Endothelial cell of umbilical vein (primary cell): ENCODE results near the gene NCOR1. TPM values are rescaled to one million over a fixed set of nuclear protein-coding genes. Genes with fewer than 3 reads are reported as not detected.

Experiments
- BruUV-seq: library from RNA; stranded (reverse); fragments of 400-500 nt; replicated peaks from 2 replicates; lab custom pipeline; 2021; lab: Mats Ljungman, UMichigan
- CTCF ChIA-PET: fragments of 300-600, 350-600 bp; sonication (Branson Sonifier 250); formaldehyde crosslinking; loops from one replicate; lab custom pipeline; 2021; ENCODE audit warnings: antibody characterized with exemption, inconsistent platforms; lab: Charles Lee
- POLR2A ChIA-PET: fragments of 300-600, 350-600 bp; sonication (Branson Sonifier 250); formaldehyde crosslinking; loops from one replicate; lab custom pipeline; 2021; ENCODE audit warnings: antibody characterized with exemption, inconsistent platforms; lab: Charles Lee
- DNase-seq: peaks from one replicate; pipeline ENCODE4 v3.0.0-alpha.2; 2011; ENCODE audit warnings: low read depth, low spot score
- FAIRE-seq: peaks from 2 replicates; lab custom pipeline; 2011; peaks lifted over from hg19 to GRCh38; lab: Jason Lieb, UNC
- H2AFZ ChIP-seq: 2 replicates; pipeline ENCODE4 v1.6.0; 2012; ENCODE audit warnings: low read depth, low read length, control low read depth, inconsistent platforms
- H3K27ac ChIP-seq: 2 replicates; pipeline ENCODE4 v1.5.1; 2011; ENCODE audit warnings: low read depth, mild to moderate bottlenecking, control low read depth, low read length, moderate library complexity; ENCODE audit not compliant: insufficient read depth
- H3K27me3 ChIP-seq, 2 experiments: 2 replicates each; pipeline versions ENCODE4 v1.6.0 to v1.6.1; 2011; ENCODE audit warnings: low read length in 2 of 2, mixed read lengths in 1 of 2; ENCODE audit not compliant: control insufficient read depth in 2 of 2, insufficient read depth in 2 of 2
- H3K36me3 ChIP-seq, 2 experiments: 2 replicates in 1 of 2; 3 replicates in 1 of 2; pipeline ENCODE4 v1.5.1; 2011; ENCODE audit warnings: low read length in 2 of 2, mild to moderate bottlenecking in 1 of 2, moderate library complexity in 1 of 2; ENCODE audit not compliant: control insufficient read depth in 2 of 2, insufficient read depth in 2 of 2; ENCODE audit errors: extremely low read depth in 1 of 2
- H3K4me1 ChIP-seq: 3 replicates; pipeline ENCODE4 v1.5.1; 2011; ENCODE audit warnings: mild to moderate bottlenecking, low read length; ENCODE audit not compliant: control insufficient read depth, insufficient read depth; ENCODE audit errors: extremely low read depth
- H3K4me2 ChIP-seq: 2 replicates; pipeline ENCODE4 v1.6.1; 2011; ENCODE audit warnings: low read length, control low read depth, mixed read lengths; ENCODE audit not compliant: insufficient read depth
- H3K4me3 ChIP-seq, 3 experiments: fragments of 200-600 bp in 1 of 3; sonication (generic), shearing (Covaris generic) in 1 of 3; replicated peaks in 1 of 3; 2 replicates each; pipeline ENCODE4 v1.5.1; 2011 to 2016; ENCODE audit warnings: control low read depth in 3 of 3, low read length in 3 of 3, mild to moderate bottlenecking in 2 of 3, inconsistent platforms in 1 of 3, low read depth in 1 of 3, moderate library complexity in 1 of 3; ENCODE audit not compliant: insufficient read depth in 1 of 3
- H3K79me2 ChIP-seq: 2 replicates; pipeline ENCODE4 v1.6.0; 2012; ENCODE audit warnings: low read length, inconsistent platforms; ENCODE audit not compliant: control insufficient read depth, insufficient read depth
- H3K9ac ChIP-seq: replicated peaks from 2 replicates; pipeline ENCODE3; 2011; ENCODE audit warnings: low read length, control low read depth; ENCODE audit not compliant: insufficient read depth; ENCODE audit errors: extremely low read depth
- H3K9me1 ChIP-seq: replicated peaks from 3 replicates; pipeline ENCODE4 v1.6.0; 2011; ENCODE audit warnings: mild to moderate bottlenecking, low read length; ENCODE audit not compliant: control insufficient read depth, insufficient read depth; ENCODE audit errors: extremely low read depth
- H3K9me3 ChIP-seq: replicated peaks from 2 replicates; pipeline ENCODE4 v1.5.1; 2012; ENCODE audit warnings: low read length, inconsistent platforms; ENCODE audit not compliant: control insufficient read depth, insufficient read depth
- H4K20me1 ChIP-seq: replicated peaks from 2 replicates; pipeline ENCODE3; 2011; ENCODE audit warnings: mild to moderate bottlenecking, low read length; ENCODE audit not compliant: control insufficient read depth, insufficient read depth; ENCODE audit errors: extremely low read depth
- EZH2 ChIP-seq: IDR thresholded peaks from 2 replicates; pipeline ENCODE4 v1.6.1; 2012; ENCODE audit warnings: borderline replicate concordance, low read depth, mild to moderate bottlenecking, moderate library complexity, low read length, inconsistent platforms; ENCODE audit not compliant: severe bottlenecking
- FOS ChIP-seq: IDR thresholded peaks from 2 replicates; pipeline ENCODE4 v1.6.1; 2011; ENCODE audit warnings: mild to moderate bottlenecking, low read length, moderate library complexity, borderline replicate concordance; ENCODE audit not compliant: insufficient read depth
- GATA2 ChIP-seq: IDR thresholded peaks from 2 replicates; pipeline ENCODE4 v1.7.0; 2011; ENCODE audit warnings: low read depth, mild to moderate bottlenecking, moderate library complexity, mixed read lengths, low read length; ENCODE audit not compliant: insufficient read length, insufficient read depth
- JUN ChIP-seq: IDR thresholded peaks from 2 replicates; pipeline ENCODE4 v1.6.1; 2011; ENCODE audit warnings: borderline replicate concordance, low read depth; ENCODE audit not compliant: insufficient read length, insufficient read depth
- MYC ChIP-seq: IDR thresholded peaks from one replicate; pipeline ENCODE4 v1.6.1; 2011; ENCODE audit warnings: mild to moderate bottlenecking, low read depth, low read length
- POLR2A ChIP-seq: IDR thresholded peaks from 2 replicates; pipeline ENCODE4 v1.6.1; 2012; ENCODE audit warnings: low read depth, mild to moderate bottlenecking, control low read depth, low read length
- POLR2AphosphoS5 ChIP-seq: IDR thresholded peaks from 2 replicates; pipeline ENCODE4 v1.6.1; 2012; ENCODE audit warnings: low read depth, mild to moderate bottlenecking, control low read depth, low read length, moderate library complexity; ENCODE audit not compliant: insufficient read depth
- dilution Hi-C: fragments of 300-500 bp; cut with MboI; formaldehyde crosslinking; loops from one replicate; pipeline ENCODE4 v1.15.0; 2019; ENCODE audit warnings: low sequenced_read_pairs; ENCODE audit not compliant: extremely low pct_ligation_motif_present
- intact Hi-C: fragments of 100-400 bp; cut with micrococcal nuclease; formaldehyde crosslinking; loops from one replicate; pipeline ENCODE4 v1.10.0; 2022
- polyA plus RNA-seq, 4 experiments: library from polyadenylated mRNA; depleted of rRNA in 3 of 4; stranded (reverse) in 3 of 4; unstranded in 1 of 4; fragments of >200 nt; gene quantifications; 2 replicates each; pipeline versions ENCODE4 v1.2.1 to v1.2.3, GENCODE V29; 2011 to 2012; ENCODE audit warnings: missing spikeins in 1 of 4
- total RNA-seq: library from RNA; stranded (reverse); gene quantifications from 2 replicates; pipeline ENCODE4 v1.2.3, GENCODE V29; 2021
- TF ChIP-seq, protein P1 (sequence below): IDR thresholded peaks from 2 replicates; pipeline ENCODE4 v1.6.1; 2011; ENCODE audit not compliant: insufficient read depth, insufficient read length
- TF ChIP-seq, protein P2 (sequence below), 2 donors: IDR thresholded peaks; 1 replicate in 1 of 2; 2 replicates in 1 of 2; pipeline ENCODE4 v1.5.1; 2011; ENCODE audit warnings: low read length in 2 of 2, mild to moderate bottlenecking in 2 of 2, moderate library complexity in 2 of 2, control low read depth in 1 of 2, inconsistent platforms in 1 of 2, low read depth in 1 of 2; ENCODE audit not compliant: insufficient read depth in 1 of 2; ENCODE audit errors: extremely low read depth in 1 of 2

Gene NCOR1
- total and polyA plus RNA-seq, 2 donors (not counting 3 experiments of a cell fraction or from before 2014, with no cell fraction given): 90.0 to 134 TPM

DNA sequence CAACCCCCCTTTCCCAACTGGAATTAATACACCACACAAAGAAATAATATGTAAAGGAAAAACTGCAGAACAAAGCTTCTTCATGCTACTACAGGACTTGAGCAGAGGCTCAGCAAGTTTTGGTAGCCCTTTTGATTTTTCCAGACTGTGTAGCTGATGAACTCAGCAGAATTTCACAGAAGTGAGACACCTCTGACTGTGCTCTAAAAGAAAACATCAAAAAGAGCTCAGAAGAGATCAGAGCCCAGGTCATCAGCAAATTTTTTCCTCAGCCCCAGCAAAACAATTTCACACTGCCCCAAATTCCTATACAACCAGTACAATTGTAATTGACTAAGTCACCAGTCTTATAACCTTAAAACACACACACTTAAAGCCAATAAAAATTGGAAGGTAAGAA, 177.7 kb downstream of the NCOR1 start:
- H3K4me2 ChIP-seq: no peak overlapping the region
- peak overlapping the region; percentile 32 for H3K27ac ChIP-seq
- no peaks in the 10 kb centered on the region for H4K20me1 ChIP-seq
- dilution Hi-C loops (no loop called here), intact Hi-C loops (no loop called here)
- no peak for FAIRE-seq
- ChIA-PET POLR2A (no interaction called here), CTCF (no interaction called here)
- no peaks in the 10 kb centered on the region for H3K9me1 ChIP-seq
- DNase-seq: no peak
- no peaks in the 10 kb centered on the region for H3K27me3 ChIP-seq
- no peaks in the 10 kb centered on the region for H3K79me2 ChIP-seq
- BruUV-seq: no TSS peak
- peaks cover 17 to 29% of the 10 kb centered on the region in 2 experiments for H3K36me3 ChIP-seq
- no peaks in the 10 kb centered on the region for H3K9me3 ChIP-seq
- H3K4me1 ChIP-seq: no peaks in the 10 kb centered on the region
- TF ChIP-seq JUN: no peak
- TF ChIP-seq EZH2: no peak
- no peak for TF ChIP-seq POLR2AphosphoS5
- no peak for TF ChIP-seq FOS
- TF ChIP-seq, protein P1, sequence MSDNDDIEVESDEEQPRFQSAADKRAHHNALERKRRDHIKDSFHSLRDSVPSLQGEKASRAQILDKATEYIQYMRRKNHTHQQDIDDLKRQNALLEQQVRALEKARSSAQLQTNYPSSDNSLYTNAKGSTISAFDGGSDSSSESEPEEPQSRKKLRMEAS: no peak
- no peak for TF ChIP-seq MYC
- TF ChIP-seq GATA2: no peak
- no peak overlapping the region for H3K4me3 ChIP-seq
- no peak overlapping the region for H2AFZ ChIP-seq
- no peak overlapping the region for H3K9ac ChIP-seq

DNA sequence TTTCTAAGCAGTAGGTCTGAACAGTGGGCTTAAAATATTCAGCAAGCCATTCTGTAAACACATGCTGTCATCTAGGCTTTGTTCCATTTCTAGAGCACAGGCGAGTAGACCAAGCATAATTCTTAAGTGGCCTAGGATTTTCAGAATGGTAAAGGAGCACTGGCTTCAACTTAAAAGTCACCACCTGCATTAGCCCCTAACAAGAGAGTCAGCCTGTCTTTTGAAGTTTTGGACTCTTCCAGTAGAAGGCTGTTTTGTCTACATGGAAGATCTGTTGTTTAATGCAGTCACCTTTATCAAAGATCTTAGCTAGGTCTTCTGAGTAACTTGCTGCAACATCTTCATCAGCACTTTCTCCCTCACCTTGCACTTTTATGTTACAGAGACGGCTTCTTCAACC, 179.1 kb downstream of the NCOR1 start:
- Histone ChIP-seq H2AFZ (no peak overlapping the region), H3K4me2 (no peak overlapping the region), H3K36me3 (peaks cover 14 to 27% of the 10 kb centered on the region in 2 experiments), H3K4me3 (no peak overlapping the region), H3K27me3 (no peaks in the 10 kb centered on the region), H3K9me3 (no peaks in the 10 kb centered on the region), H3K79me2 (no peaks in the 10 kb centered on the region), H3K27ac (no peak overlapping the region), H3K9me1 (no peaks in the 10 kb centered on the region), H3K9ac (no peak overlapping the region), H3K4me1 (peaks cover 6% of the 10 kb centered on the region), H4K20me1 (no peaks in the 10 kb centered on the region)
- dilution Hi-C loops: no loop called here
- BruUV-seq: no TSS peak
- intact Hi-C loops: no loop called here
- TF ChIP-seq EZH2 (no peak), GATA2 (no peak), POLR2AphosphoS5 (no peak), FOS (no peak), MYC (no peak), POLR2A (no peak), JUN (no peak)
- TF ChIP-seq, protein P2, sequence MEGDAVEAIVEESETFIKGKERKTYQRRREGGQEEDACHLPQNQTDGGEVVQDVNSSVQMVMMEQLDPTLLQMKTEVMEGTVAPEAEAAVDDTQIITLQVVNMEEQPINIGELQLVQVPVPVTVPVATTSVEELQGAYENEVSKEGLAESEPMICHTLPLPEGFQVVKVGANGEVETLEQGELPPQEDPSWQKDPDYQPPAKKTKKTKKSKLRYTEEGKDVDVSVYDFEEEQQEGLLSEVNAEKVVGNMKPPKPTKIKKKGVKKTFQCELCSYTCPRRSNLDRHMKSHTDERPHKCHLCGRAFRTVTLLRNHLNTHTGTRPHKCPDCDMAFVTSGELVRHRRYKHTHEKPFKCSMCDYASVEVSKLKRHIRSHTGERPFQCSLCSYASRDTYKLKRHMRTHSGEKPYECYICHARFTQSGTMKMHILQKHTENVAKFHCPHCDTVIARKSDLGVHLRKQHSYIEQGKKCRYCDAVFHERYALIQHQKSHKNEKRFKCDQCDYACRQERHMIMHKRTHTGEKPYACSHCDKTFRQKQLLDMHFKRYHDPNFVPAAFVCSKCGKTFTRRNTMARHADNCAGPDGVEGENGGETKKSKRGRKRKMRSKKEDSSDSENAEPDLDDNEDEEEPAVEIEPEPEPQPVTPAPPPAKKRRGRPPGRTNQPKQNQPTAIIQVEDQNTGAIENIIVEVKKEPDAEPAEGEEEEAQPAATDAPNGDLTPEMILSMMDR (IDR thresholded peaks at IDR 0.05; ENCODE audit: extremely low read depth in 1 of 2, insufficient read depth in 1 of 2, low read depth in 1 of 2, low read length in 2 of 2): no peak
- TF ChIP-seq, protein P1: no peak
- CTCF ChIA-PET: interaction anchor here (0.6 kb wide), 1 partner anchor 37 kb away, joined by 3 read pairs; no protein-coding TSS in a partner anchor
- no peak for FAIRE-seq
- no peak for DNase-seq
- POLR2A ChIA-PET: no interaction called here
